GM12875 (cell line): ENCODE measurements around the gene ILKAP.

Experiments used
- H3K4me3 ChIP-seq: one replicate; pipeline ENCODE4 v1.5.1; 2011; ENCODE audit warnings: low read depth, low read length, control low read depth
- TF ChIP-seq, protein P1 (sequence below): IDR thresholded peaks from 2 replicates; pipeline ENCODE4 v1.5.1; 2011; ENCODE audit warnings: low read depth, mild to moderate bottlenecking, control low read depth, inconsistent platforms, low read length, moderate library complexity, borderline replicate concordance; ENCODE audit not compliant: insufficient read depth

ILKAP gene

DNA sequence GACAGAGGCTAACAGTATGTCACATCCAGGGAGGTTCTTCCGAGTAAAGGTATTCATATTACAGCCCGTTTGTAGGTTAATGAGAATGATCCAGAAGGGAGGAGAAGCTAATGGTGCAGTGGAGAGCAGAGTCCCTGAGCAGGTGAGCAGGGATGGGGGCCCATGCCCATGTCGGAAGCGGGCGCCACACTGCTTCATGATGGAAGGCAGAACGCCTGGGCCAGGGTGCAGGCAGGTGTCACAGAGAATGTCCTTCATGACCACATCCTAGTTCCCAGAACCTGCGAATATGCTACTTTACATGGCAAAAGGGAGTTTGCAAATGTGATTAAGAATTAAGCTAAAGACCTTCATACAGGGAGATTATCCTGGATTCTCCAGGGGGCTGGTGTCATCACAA lies 32.4 kb upstream of the ILKAP start:
- H3K4me3 ChIP-seq: no peak overlapping the region
- TF ChIP-seq, protein P1, sequence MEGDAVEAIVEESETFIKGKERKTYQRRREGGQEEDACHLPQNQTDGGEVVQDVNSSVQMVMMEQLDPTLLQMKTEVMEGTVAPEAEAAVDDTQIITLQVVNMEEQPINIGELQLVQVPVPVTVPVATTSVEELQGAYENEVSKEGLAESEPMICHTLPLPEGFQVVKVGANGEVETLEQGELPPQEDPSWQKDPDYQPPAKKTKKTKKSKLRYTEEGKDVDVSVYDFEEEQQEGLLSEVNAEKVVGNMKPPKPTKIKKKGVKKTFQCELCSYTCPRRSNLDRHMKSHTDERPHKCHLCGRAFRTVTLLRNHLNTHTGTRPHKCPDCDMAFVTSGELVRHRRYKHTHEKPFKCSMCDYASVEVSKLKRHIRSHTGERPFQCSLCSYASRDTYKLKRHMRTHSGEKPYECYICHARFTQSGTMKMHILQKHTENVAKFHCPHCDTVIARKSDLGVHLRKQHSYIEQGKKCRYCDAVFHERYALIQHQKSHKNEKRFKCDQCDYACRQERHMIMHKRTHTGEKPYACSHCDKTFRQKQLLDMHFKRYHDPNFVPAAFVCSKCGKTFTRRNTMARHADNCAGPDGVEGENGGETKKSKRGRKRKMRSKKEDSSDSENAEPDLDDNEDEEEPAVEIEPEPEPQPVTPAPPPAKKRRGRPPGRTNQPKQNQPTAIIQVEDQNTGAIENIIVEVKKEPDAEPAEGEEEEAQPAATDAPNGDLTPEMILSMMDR: no peak

DNA sequence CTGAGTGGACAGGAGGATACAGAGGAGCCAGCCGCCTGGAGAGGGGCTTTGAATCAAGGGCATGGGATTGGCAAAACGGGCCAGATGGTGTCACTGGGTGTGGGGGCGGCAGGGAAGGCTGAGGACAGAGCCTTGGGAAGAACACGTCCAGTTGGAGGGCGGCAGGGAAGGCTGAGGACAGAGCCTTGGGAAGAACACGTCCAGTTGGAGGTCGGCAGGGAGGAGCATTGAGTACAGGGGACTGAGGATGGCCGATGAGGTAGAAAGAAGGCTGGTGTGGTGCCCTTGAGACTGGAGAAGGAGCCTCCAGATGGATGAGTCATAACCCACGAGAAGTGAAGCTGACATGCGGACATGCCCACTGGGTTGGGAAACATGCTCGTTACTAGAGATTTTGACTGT lies 31.8 kb upstream of the ILKAP start:
- H3K4me3 ChIP-seq: no peak overlapping the region
- TF ChIP-seq, protein P1: no peak

DNA sequence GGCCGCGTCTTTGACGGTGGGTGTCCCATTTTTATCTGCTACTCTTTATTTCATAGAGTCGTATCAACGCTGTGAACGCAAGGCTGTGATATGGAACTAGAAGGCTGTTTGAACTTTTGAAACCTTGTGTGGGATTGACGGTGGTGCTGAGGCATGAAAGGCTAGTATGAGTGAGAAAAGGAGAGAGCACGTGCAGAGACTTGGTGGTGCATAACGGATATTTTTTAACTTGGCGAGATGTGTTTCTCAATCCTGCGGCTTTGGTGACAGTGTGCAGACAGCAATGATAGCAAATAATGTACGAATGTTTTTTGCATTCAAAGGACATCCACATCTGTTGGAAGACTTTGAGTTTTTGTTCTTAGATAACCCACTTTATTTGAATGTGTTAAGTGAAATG lies 30.1 kb upstream of the ILKAP start:
- H3K4me3 ChIP-seq: no peak overlapping the region
- TF ChIP-seq, protein P1: no peak

DNA sequence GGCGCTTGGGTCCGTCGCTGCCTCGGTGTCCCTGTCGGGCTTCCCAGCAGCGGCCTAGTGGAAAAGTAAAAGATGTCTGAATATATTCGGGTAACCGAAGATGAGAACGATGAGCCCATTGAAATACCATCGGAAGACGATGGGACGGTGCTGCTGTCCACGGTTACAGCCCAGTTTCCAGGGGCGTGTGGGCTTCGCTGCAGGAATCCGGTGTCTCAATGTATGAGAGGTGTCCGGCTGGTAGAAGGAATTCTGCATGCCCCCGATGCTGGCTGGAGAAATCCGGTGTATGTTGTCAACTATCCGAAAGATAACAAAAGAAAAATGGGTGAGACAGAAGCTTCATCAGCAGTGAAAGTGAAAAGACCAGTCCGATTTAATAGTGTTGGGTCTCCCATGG lies 28.3 kb upstream of the ILKAP start:
- TF ChIP-seq, protein P1: no peak
- no peak overlapping the region for H3K4me3 ChIP-seq

DNA sequence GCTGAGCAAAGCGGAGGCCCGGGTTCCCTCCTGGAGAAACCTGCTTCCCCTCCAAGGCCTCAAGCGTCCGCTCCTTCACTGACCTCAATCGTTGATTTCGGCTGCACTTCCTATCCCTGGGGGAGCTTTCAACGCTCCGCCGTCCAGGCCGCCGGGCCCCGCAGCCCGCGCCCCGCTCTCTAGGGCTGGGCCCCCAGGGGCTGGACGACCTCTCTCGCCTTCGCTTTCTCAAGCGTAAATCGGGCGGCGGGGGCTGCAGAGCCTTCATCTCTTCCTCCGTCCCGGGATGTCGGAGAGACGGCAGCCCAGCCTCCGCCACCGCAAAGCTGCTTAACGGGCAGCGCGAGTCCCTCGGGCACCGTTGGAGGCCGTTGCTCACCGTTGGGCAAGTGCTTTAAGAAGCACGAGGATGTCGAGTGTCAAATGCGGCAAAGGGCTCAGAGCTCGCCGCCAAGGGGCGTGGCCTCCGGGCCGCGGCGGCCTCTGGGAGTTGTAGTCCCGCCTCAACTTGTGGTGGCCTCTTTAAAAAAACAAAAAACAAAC lies 27.8 kb upstream of the ILKAP start:
- TF ChIP-seq, protein P1: no peak
- peak overlapping the region; percentile 33 for H3K4me3 ChIP-seq

DNA sequence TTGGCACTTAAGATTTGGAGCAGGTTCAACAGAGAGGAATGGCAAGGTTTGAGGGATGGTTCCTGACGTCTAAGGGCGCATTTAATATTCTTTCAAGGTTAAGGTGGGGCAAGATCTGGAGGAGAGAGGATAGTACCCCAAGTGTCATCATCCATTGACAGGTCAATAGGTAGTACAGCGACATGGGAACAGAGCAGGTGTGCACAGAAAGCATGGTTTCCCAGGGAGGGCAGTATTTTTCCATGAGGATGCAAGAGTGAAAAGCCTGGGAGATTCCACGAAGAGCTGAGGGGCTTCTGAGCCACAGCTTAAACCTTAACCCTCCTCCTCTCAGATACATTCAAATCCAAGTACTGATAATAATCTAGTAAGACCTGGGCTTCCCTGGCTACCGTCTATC lies 27.2 kb upstream of the ILKAP start:
- no peak overlapping the region for H3K4me3 ChIP-seq
- TF ChIP-seq, protein P1: no peak

DNA sequence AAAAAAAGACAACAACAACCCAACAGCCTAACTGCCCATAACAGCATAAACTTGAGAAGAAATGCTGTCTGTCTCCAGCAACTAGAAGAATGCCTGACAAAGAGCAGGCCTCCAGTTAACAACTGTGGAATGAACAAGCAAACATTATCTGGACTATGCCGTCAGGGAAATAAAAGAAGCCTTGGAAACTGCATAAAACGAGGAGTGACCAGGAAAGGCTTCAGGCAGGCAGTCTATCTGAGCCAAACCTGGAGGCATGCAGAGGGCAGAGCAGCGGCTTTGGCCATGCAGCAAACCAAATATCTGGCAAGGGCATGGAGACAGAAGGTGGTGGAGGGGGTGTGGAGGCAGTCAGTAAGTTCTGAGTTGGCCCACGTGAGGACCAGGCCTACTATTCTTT lies 25.2 kb upstream of the ILKAP start:
- no peak overlapping the region for H3K4me3 ChIP-seq
- TF ChIP-seq, protein P1: no peak
